OCI-LY3 (cell line): ENCODE measurements around the gene LNPEP.

Experiments used
- CTCF ChIP-seq: fragments of 200-600, 300-600 bp; sonication (generic); IDR thresholded peaks from 2 replicates; pipeline ENCODE4 v1.5.1; 2014; ENCODE audit warnings: antibody characterized with exemption, low read length, low read depth
- EZH2phosphoT487 ChIP-seq: fragments of 200-600 bp; shearing (Covaris generic); IDR thresholded peaks from 2 replicates; pipeline ENCODE4 v1.6.1; 2018; ENCODE audit warnings: antibody characterized with exemption, mixed run types, low read depth

GRCh38 chr5:97021416-97021815 is 85.5 kb downstream of the LNPEP start:
- TF ChIP-seq EZH2phosphoT487 (no peak), CTCF (no peak)
